GM12878 (cell line): ENCODE measurements around the gene OPN1LW. TPM values are rescaled to one million over a fixed set of nuclear protein-coding genes. Genes with fewer than 3 reads are reported as not detected.

Experiments
- ATAC-seq: fragments of 200-7000 bp; cut with Tn5 transposase; 3 replicates; pipeline ENCODE4 v1.9.1; 2020; ENCODE audit warnings: mild to moderate bottlenecking, moderate library complexity
- BruUV-seq: library from RNA; stranded (reverse); fragments of 400-500 nt; replicated peaks from 2 replicates; lab custom pipeline; 2021; lab: Mats Ljungman, UMichigan
- CTCF ChIA-PET: fragments of 300-600 bp; sonication (Branson Sonifier 250); formaldehyde crosslinking; extraction: SDS; loops from one replicate; lab custom pipeline; 2021; ENCODE audit warnings: inconsistent platforms; lab: Yijun Ruan, JAX
- POLR2A ChIA-PET: fragments of 350-600 bp; formaldehyde crosslinking; extraction: SDS; loops from one replicate; lab custom pipeline; 2021; ENCODE audit warnings: inconsistent platforms; lab: Charles Lee
- RAD21 ChIA-PET: fragments of 300-600 bp; sonication (Branson Sonifier 250); formaldehyde crosslinking; loops from one replicate; lab custom pipeline; 2023; ENCODE audit warnings: antibody characterized with exemption; ENCODE audit not compliant: unreplicated experiment; lab: Charles Lee
- SMC1A ChIA-PET: fragments of 300-600 bp; sonication (Branson Sonifier 250); formaldehyde crosslinking; loops from one replicate; lab custom pipeline; 2023; ENCODE audit not compliant: unreplicated experiment, uncharacterized antibody; lab: Charles Lee
- DNase-seq: peaks from one replicate; pipeline ENCODE4 v3.0.0-alpha.2; 2011; ENCODE audit warnings: low read depth, low spot score
- FAIRE-seq: peaks from 3 replicates; lab custom pipeline; 2011; peaks lifted over from hg19 to GRCh38; lab: Jason Lieb, UNC
- H2AFZ ChIP-seq: 2 replicates; pipeline ENCODE4 v1.6.0; 2011; ENCODE audit warnings: low read depth, low read length, control low read depth; ENCODE audit not compliant: control insufficient read depth
- H3K27ac ChIP-seq: 2 replicates; pipeline ENCODE4 v1.5.1; 2011; ENCODE audit warnings: control low read depth; ENCODE audit not compliant: control insufficient read depth, insufficient read depth
- H3K27me3 ChIP-seq, 2 experiments: replicated peaks in 1 of 2; 2 replicates each; pipeline versions ENCODE4 v1.6.0 to v1.6.1; 2011; ENCODE audit warnings: low read length in 1 of 2; ENCODE audit not compliant: control insufficient read depth in 2 of 2, insufficient read depth in 2 of 2
- H3K36me3 ChIP-seq, 2 experiments: 2 replicates each; pipeline ENCODE4 v1.5.1; 2011; ENCODE audit warnings: low read length in 1 of 2; ENCODE audit not compliant: control insufficient read depth in 2 of 2, insufficient read depth in 2 of 2
- H3K4me1 ChIP-seq: 2 replicates; pipeline ENCODE4 v1.6.1; 2011; ENCODE audit warnings: mild to moderate bottlenecking, low read length, moderate library complexity, mixed read lengths; ENCODE audit not compliant: control insufficient read depth, insufficient read depth
- H3K4me2 ChIP-seq: 2 replicates; pipeline ENCODE4 v1.6.0; 2011; ENCODE audit warnings: control low read depth; ENCODE audit not compliant: control insufficient read depth, insufficient read depth
- H3K4me3 ChIP-seq: fragments of 200-600 bp; sonication (generic); 2 replicates; pipeline ENCODE4 v1.5.1; 2016
- H3K79me2 ChIP-seq: 2 replicates; pipeline ENCODE4 v1.6.0; 2011; ENCODE audit warnings: low read length; ENCODE audit not compliant: control insufficient read depth, insufficient read depth
- H3K9ac ChIP-seq: 2 replicates; pipeline ENCODE4 v1.8.0; 2011; ENCODE audit warnings: low read length, control low read depth, mixed read lengths; ENCODE audit not compliant: control insufficient read depth, insufficient read depth
- H3K9me3 ChIP-seq: replicated peaks from 3 replicates; pipeline ENCODE4 v1.5.1; 2011; ENCODE audit warnings: mild to moderate bottlenecking, low read length; ENCODE audit not compliant: control insufficient read depth, insufficient read depth
- H4K20me1 ChIP-seq: 2 replicates; pipeline ENCODE4 v1.6.0; 2011; ENCODE audit not compliant: control insufficient read depth, insufficient read depth
- BCL11A ChIP-seq: IDR thresholded peaks from 2 replicates; pipeline ENCODE4 v1.6.1; 2011; ENCODE audit warnings: low read depth, low read length
- EED ChIP-seq: sonication (generic); IDR thresholded peaks from 2 replicates; pipeline ENCODE4 v1.6.1; 2016; ENCODE audit warnings: antibody characterized with exemption, low read depth
- MEF2B ChIP-seq: fragments of 450-650 bp; IDR thresholded peaks from 2 replicates; pipeline ENCODE4 v1.6.1; 2018; ENCODE audit warnings: mild to moderate bottlenecking, moderate library complexity; ENCODE audit not compliant: partially characterized antibody, poor library complexity, severe bottlenecking
- MYB ChIP-seq: fragments of 150-350 bp; IDR thresholded peaks from 2 replicates; pipeline ENCODE4 v1.6.1; 2014; ENCODE audit warnings: mild to moderate bottlenecking, low read depth, low read length, borderline replicate concordance
- NFXL1 ChIP-seq: fragments of 450-650 bp; IDR thresholded peaks from 2 replicates; pipeline ENCODE4 v1.6.1; 2017; ENCODE audit warnings: antibody characterized with exemption, mild to moderate bottlenecking, borderline replicate concordance
- NFYA ChIP-seq: IDR thresholded peaks from 2 replicates; pipeline ENCODE4 v1.6.1; 2011; ENCODE audit warnings: low read depth, mild to moderate bottlenecking, low read length, improper control_type of control experiment, borderline replicate concordance
- NRF1 ChIP-seq: conservative IDR thresholded peaks from 2 replicates; pipeline ENCODE4 v1.6.1; 2011; ENCODE audit warnings: mild to moderate bottlenecking, low read depth, low read length, improper control_type of control experiment
- RCOR1 ChIP-seq: conservative IDR thresholded peaks from 2 replicates; pipeline ENCODE4 v1.6.1; 2012; ENCODE audit warnings: low read depth, low read length, improper control_type of control experiment
- TCF12 ChIP-seq: IDR thresholded peaks from 2 replicates; pipeline ENCODE4 v1.6.1; 2011; ENCODE audit warnings: low read depth, mild to moderate bottlenecking, low read length
- YBX1 ChIP-seq: fragments of 450-650 bp; IDR thresholded peaks from 2 replicates; pipeline ENCODE4 v1.6.1; 2016; ENCODE audit warnings: antibody characterized with exemption
- ZBED1 ChIP-seq: IDR thresholded peaks from 2 replicates; pipeline ENCODE4 v1.6.1; 2016; ENCODE audit warnings: borderline replicate concordance
- ZNF207 ChIP-seq: fragments of 450-650 bp; IDR thresholded peaks from 2 replicates; pipeline ENCODE4 v1.6.1; 2014; ENCODE audit warnings: antibody characterized with exemption, mild to moderate bottlenecking, borderline replicate concordance
- ZNF217 ChIP-seq: fragments of 450-650 bp; IDR thresholded peaks from 2 replicates; pipeline ENCODE4 v1.6.1; 2017; ENCODE audit warnings: antibody characterized with exemption, mild to moderate bottlenecking
- WGBS: methylation state at CpG from one replicate; pipeline ENCODE4 v1.1.6; 2016; ENCODE audit warnings: low lambda C conversion rate; ENCODE audit not compliant: insufficient replicate concordance, insufficient coverage; ENCODE audit errors: missing lambda C conversion rate; 5-methylcytosine and 5-hydroxymethylcytosine counted together
- in situ Hi-C: fragments of 300-500 bp; cut with MboI; formaldehyde crosslinking; loops from 9 replicates; pipeline ENCODE4 v1.14.3; 2018; ENCODE audit warnings: mixed read lengths
- intact Hi-C: fragments of 100-400 bp; cut with micrococcal nuclease; formaldehyde crosslinking; loops from one replicate; pipeline ENCODE4 v1.14.2; 2022; ENCODE audit not compliant: unreplicated experiment
- polyA plus RNA-seq, 11 experiments: library from polyadenylated mRNA; depleted of rRNA in 4 of 11; unstranded in 6 of 11; stranded (reverse) in 5 of 11; fragments of >200 nt; fragmentation: Nextera tagmentation in 4 of 11; fragmentation: Illumina TruSeq in 1 of 11; extraction: Ambion mirVana in 4 of 11; extraction: Trizol in 1 of 11; gene quantifications; 1 replicate in 1 of 11; 2 replicates in 10 of 11; pipeline versions ENCODE4 v1.2.1 to v1.2.3, GENCODE V29; 2011 to 2016; ENCODE audit warnings: inconsistent platforms in 2 of 11, missing spikeins in 2 of 11, low read depth in 1 of 11
- total RNA-seq, 4 experiments: library from RNA; depleted of rRNA in 3 of 4; stranded (reverse); fragments of >200 nt in 3 of 4; fragmentation: Illumina TruSeq in 1 of 4; extraction: Trizol in 1 of 4; gene quantifications; 2 replicates each; pipeline versions ENCODE4 v1.2.1 to v1.2.3, GENCODE V29; 2013 to 2021
- TF ChIP-seq, protein P1 (sequence below): fragments of 450-650 bp; IDR thresholded peaks from 2 replicates; pipeline ENCODE4 v1.6.1; 2018; ENCODE audit warnings: mild to moderate bottlenecking, low read depth, moderate library complexity; ENCODE audit not compliant: partially characterized antibody
- TF ChIP-seq, protein P2 (sequence below): fragments of 450-650 bp; IDR thresholded peaks from 2 replicates; pipeline ENCODE4 v1.6.1; 2016; ENCODE audit warnings: mild to moderate bottlenecking, moderate library complexity, borderline replicate concordance
- TF ChIP-seq, protein P3 (sequence below): IDR thresholded peaks from 2 replicates; pipeline ENCODE4 v1.6.1; 2012; ENCODE audit warnings: low read depth, low read length, improper control_type of control experiment
- TF ChIP-seq, protein P4 (sequence below): fragments of 450-650 bp; IDR thresholded peaks from 2 replicates; pipeline ENCODE4 v1.6.1; 2017; ENCODE audit warnings: low read depth, mild to moderate bottlenecking, moderate library complexity

Gene OPN1LW
- total and polyA plus RNA-seq, 10 of the 15 experiments (the other 5 are each of a cell fraction or from before 2014, with no cell fraction given) = not detected

DNA sequence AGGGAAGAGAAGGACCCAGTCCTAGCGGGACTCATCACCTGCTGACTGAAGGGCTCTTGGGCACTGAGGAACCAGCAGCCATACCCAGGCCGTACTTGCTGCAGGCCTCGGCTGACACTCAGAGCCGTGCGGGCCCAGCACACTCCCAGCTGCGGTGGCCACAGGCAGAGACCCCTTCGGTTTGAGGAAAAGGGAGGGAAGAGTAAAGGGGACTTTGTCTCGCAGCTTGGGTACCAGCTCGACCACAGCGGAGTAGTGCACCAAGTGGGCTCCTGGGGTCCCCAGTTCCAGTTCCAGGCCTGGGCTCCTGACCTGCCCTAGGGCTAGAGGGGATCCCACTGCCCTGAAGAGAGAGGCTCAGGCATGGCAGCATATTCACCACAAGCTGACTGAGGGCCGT is 17.9 kb upstream of the OPN1LW start:
- ATAC-seq (no peak), FAIRE-seq (no peak), DNase-seq (no peak)
- BruUV-seq = no TSS peak
- Histone ChIP-seq H3K27ac (no peak overlapping the region), H3K4me3 (no peak overlapping the region), H3K4me2 (no peak overlapping the region), H3K4me1 (no peaks in the 10 kb centered on the region), H2AFZ (no peak overlapping the region), H3K36me3 (no peaks in the 10 kb centered on the region), H3K9me3 (no peaks in the 10 kb centered on the region; the same call in 2 of the 3 replicates), H3K79me2 (no peaks in the 10 kb centered on the region), H4K20me1 (no peaks in the 10 kb centered on the region), H3K27me3 (no peaks in the 10 kb centered on the region), H3K9ac (no peak overlapping the region)
- ChIA-PET CTCF (interaction anchor here (0.6 kb wide), 1 partner anchor 74 kb away, joined by 3 read pairs; no protein-coding TSS in a partner anchor), RAD21 (no interaction called here), POLR2A (no interaction called here), SMC1A (no interaction called here)
- 69% methylated on average over 11 of the region's 11 CpGs for WGBS
- intact Hi-C loops = no loop called here
- in situ Hi-C loops = loop anchor here (25.0 kb wide), 3 partner anchors 186 to 1286 kb away; partner anchors contain the start of genes G6PD and IKBKG
- no peak for TF ChIP-seq ZBED1
- no peak for TF ChIP-seq NRF1
- TF ChIP-seq NFYA = no peak
- no peak for TF ChIP-seq TCF12
- no peak for TF ChIP-seq RCOR1
- TF ChIP-seq, protein P1, sequence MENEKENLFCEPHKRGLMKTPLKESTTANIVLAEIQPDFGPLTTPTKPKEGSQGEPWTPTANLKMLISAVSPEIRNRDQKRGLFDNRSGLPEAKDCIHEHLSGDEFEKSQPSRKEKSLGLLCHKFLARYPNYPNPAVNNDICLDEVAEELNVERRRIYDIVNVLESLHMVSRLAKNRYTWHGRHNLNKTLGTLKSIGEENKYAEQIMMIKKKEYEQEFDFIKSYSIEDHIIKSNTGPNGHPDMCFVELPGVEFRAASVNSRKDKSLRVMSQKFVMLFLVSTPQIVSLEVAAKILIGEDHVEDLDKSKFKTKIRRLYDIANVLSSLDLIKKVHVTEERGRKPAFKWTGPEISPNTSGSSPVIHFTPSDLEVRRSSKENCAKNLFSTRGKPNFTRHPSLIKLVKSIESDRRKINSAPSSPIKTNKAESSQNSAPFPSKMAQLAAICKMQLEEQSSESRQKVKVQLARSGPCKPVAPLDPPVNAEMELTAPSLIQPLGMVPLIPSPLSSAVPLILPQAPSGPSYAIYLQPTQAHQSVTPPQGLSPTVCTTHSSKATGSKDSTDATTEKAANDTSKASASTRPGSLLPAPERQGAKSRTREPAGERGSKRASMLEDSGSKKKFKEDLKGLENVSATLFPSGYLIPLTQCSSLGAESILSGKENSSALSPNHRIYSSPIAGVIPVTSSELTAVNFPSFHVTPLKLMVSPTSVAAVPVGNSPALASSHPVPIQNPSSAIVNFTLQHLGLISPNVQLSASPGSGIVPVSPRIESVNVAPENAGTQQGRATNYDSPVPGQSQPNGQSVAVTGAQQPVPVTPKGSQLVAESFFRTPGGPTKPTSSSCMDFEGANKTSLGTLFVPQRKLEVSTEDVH = no peak
- no peak for TF ChIP-seq NFXL1
- TF ChIP-seq MYB = no peak
- no peak for TF ChIP-seq ZNF207
- TF ChIP-seq, protein P2, sequence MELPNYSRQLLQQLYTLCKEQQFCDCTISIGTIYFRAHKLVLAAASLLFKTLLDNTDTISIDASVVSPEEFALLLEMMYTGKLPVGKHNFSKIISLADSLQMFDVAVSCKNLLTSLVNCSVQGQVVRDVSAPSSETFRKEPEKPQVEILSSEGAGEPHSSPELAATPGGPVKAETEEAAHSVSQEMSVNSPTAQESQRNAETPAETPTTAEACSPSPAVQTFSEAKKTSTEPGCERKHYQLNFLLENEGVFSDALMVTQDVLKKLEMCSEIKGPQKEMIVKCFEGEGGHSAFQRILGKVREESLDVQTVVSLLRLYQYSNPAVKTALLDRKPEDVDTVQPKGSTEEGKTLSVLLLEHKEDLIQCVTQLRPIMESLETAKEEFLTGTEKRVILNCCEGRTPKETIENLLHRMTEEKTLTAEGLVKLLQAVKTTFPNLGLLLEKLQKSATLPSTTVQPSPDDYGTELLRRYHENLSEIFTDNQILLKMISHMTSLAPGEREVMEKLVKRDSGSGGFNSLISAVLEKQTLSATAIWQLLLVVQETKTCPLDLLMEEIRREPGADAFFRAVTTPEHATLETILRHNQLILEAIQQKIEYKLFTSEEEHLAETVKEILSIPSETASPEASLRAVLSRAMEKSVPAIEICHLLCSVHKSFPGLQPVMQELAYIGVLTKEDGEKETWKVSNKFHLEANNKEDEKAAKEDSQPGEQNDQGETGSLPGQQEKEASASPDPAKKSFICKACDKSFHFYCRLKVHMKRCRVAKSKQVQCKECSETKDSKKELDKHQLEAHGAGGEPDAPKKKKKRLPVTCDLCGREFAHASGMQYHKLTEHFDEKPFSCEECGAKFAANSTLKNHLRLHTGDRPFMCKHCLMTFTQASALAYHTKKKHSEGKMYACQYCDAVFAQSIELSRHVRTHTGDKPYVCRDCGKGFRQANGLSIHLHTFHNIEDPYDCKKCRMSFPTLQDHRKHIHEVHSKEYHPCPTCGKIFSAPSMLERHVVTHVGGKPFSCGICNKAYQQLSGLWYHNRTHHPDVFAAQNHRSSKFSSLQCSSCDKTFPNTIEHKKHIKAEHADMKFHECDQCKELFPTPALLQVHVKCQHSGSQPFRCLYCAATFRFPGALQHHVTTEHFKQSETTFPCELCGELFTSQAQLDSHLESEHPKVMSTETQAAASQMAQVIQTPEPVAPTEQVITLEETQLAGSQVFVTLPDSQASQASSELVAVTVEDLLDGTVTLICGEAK = no peak
- TF ChIP-seq, protein P3, sequence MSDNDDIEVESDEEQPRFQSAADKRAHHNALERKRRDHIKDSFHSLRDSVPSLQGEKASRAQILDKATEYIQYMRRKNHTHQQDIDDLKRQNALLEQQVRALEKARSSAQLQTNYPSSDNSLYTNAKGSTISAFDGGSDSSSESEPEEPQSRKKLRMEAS = no peak
- TF ChIP-seq YBX1 = no peak
- TF ChIP-seq MEF2B = no peak
- no peak for TF ChIP-seq ZNF217
- no peak for TF ChIP-seq BCL11A
- no peak for TF ChIP-seq EED
- TF ChIP-seq, protein P4, sequence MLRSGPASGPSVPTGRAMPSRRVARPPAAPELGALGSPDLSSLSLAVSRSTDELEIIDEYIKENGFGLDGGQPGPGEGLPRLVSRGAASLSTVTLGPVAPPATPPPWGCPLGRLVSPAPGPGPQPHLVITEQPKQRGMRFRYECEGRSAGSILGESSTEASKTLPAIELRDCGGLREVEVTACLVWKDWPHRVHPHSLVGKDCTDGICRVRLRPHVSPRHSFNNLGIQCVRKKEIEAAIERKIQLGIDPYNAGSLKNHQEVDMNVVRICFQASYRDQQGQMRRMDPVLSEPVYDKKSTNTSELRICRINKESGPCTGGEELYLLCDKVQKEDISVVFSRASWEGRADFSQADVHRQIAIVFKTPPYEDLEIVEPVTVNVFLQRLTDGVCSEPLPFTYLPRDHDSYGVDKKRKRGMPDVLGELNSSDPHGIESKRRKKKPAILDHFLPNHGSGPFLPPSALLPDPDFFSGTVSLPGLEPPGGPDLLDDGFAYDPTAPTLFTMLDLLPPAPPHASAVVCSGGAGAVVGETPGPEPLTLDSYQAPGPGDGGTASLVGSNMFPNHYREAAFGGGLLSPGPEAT = no peak
